Stomach (tissue), 9 donors: ENCODE data around the gene UFC1. TPM values are rescaled to one million over a fixed set of nuclear protein-coding genes. Genes with fewer than 3 reads are reported as not detected.

Experiments used
- DNase-seq, 2 donors: peaks; one replicate each; pipeline versions ENCODE4 v3.0.0 to v3.0.0-alpha.2; 2013 to 2019
- H3K27ac ChIP-seq, 5 donors: fragments of 200-600 bp in 4 of 5; sonication (generic) in 4 of 5; one replicate each; pipeline ENCODE4 v1.5.1; 2013 to 2019; ENCODE audit warnings: mild to moderate bottlenecking in 1 of 5, moderate library complexity in 1 of 5
- H3K27me3 ChIP-seq, 3 donors: fragments of 200-600 bp; sonication (generic); one replicate each; pipeline ENCODE4 v1.5.1; 2017 to 2019; ENCODE audit warnings: mixed run types in 1 of 3
- H3K36me3 ChIP-seq, 4 donors: fragments of 200-600 bp; sonication (generic); 1 replicate in 3 of 4; 2 replicates in 1 of 4; pipeline ENCODE4 v1.5.1; 2016 to 2019
- H3K4me1 ChIP-seq, 4 donors: fragments of 200-600 bp; sonication (generic); one replicate each; pipeline ENCODE4 v1.5.1; 2016 to 2019
- H3K4me3 ChIP-seq, 4 donors: fragments of 200-600 bp; sonication (generic) in 3 of 4; one replicate each; pipeline ENCODE4 v1.5.1; 2016 to 2019; ENCODE audit warnings: mild to moderate bottlenecking in 1 of 4
- H3K9me3 ChIP-seq, 4 donors: fragments of 200-600 bp; sonication (generic); one replicate each; pipeline ENCODE4 v1.5.1; 2016 to 2019
- EP300 ChIP-seq: sonication (generic); formaldehyde crosslinking; IDR thresholded peaks from one replicate; pipeline ENCODE4 v1.6.1; 2017; ENCODE audit warnings: antibody characterized with exemption
- POLR2A ChIP-seq, 4 donors: fragments of 450-650 bp; IDR thresholded peaks; one replicate each; pipeline ENCODE4 v1.6.1; 2016; ENCODE audit warnings: antibody characterized with exemption in 4 of 4, control low read depth in 2 of 4, mild to moderate bottlenecking in 1 of 4, moderate library complexity in 1 of 4
- POLR2AphosphoS5 ChIP-seq, 3 donors: sonication (generic); formaldehyde crosslinking; IDR thresholded peaks; one replicate each; pipeline ENCODE4 v1.6.1; 2016; ENCODE audit warnings: antibody characterized with exemption in 3 of 3
- WGBS, 5 donors: extraction: QIAGEN DNeasy Blood & Tissue Kit in 3 of 5; methylation state at CpG; one replicate each; pipeline versions ENCODE4 v1.1.5 to v1.1.7; 2013 to 2018; 5-methylcytosine and 5-hydroxymethylcytosine counted together
- intact Hi-C: fragments of 100-400 bp; cut with DNase I; formaldehyde crosslinking; loops from one replicate; pipeline ENCODE4 v1.15.1; 2023; ENCODE audit warnings: low total_unique reads
- polyA plus RNA-seq, 3 donors: library from polyadenylated mRNA; stranded (reverse); fragments of 200-250 nt; gene quantifications; one replicate each; pipeline ENCODE4 v1.2.3, GENCODE V29; 2013
- total RNA-seq, 5 donors: library from RNA; depleted of rRNA; stranded (reverse); fragments of >200 nt; gene quantifications; one replicate each; pipeline versions ENCODE4 v1.1.0 to v1.2.3, GENCODE V29; 2014 to 2016
- TF ChIP-seq, protein P1 (sequence below), 7 experiments: fragments of 450-650 bp in 4 of 7; fragments of 200-600 bp in 3 of 7; sonication (generic) in 3 of 7; IDR thresholded peaks; one replicate each; pipeline ENCODE4 v1.5.1; 2016 to 2019; ENCODE audit warnings: antibody characterized with exemption in 7 of 7, control low read depth in 2 of 7, mild to moderate bottlenecking in 1 of 7
- donor health status: healthy with polysubstance abuse.
- donor health status: Bipolar disorder and iron deficiency.
- donor health status: healthy.

UFC1 gene
- total and polyA plus RNA-seq, 8 donors, result 21.9 to 206 (median 95.1) TPM; not detected in 1

DNA sequence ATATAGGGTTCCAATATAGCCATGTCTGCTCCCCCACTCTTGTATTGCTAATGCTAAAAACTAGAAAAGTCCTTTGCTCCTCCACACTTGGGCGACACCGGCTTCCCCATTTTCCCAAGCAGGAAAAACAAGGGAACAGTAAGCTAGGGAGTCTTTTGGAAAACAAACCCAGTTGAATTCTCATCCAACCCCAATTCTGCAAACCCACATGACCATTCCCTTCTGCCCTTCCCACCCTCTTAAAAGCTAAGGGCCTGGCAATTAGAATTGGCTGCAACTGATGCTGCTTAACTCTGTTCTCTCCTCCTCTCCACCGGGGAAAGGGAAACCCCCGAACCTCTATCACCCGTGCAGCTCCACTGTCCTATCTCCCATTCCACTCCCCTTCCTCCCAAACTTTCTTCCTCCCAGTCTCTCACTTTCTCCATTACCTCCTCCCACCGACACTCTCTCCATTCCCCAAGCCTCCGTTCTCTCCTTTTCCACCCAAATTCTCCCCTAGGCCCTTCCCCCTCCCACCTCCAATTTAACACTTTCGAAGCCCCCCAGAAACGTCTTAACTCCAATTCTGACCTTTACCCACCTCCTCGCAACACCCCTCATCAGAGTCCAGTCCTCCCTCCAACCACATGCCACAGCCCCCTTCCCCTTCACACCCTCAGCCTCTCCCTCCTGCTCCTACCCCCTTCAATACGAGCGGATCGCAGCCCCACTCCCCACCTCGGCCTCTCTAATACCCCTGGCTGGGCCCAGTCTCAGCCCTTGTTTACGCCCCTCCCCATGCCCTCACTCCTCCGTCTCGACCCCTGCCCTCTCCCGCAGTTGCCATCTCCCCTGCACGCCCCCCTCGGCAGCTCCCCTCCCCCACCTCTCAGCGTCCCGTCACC is 22.0 kb upstream of the UFC1 start:
- H3K4me1 ChIP-seq, result peaks cover 28 to 71% (median 59%) of the 10 kb centered on the region in 4 donors
- H3K27ac ChIP-seq, result peak overlapping the region; percentile 90 to 97 (median 96)
- intact Hi-C loops, result no loop called here
- H3K4me3 ChIP-seq, result peak overlapping the region; percentile 66 to 79 (median 74)
- peak in 1 of 2 donors; percentile 54 for DNase-seq
- no peaks in the 10 kb centered on the region for H3K9me3 ChIP-seq
- 4 to 6% (median 5%) methylated on average over 22 of the region's 22 CpGs for WGBS, 5 donors
- H3K36me3 ChIP-seq, result peaks cover 21 to 37% (median 32%) of the 10 kb centered on the region in 4 donors
- TF ChIP-seq POLR2AphosphoS5 (IDR thresholded peaks at IDR 0.05) (no peak), EP300 (no peak), POLR2A (IDR thresholded peaks at IDR 0.05) (no peak)
- TF ChIP-seq, protein P1, sequence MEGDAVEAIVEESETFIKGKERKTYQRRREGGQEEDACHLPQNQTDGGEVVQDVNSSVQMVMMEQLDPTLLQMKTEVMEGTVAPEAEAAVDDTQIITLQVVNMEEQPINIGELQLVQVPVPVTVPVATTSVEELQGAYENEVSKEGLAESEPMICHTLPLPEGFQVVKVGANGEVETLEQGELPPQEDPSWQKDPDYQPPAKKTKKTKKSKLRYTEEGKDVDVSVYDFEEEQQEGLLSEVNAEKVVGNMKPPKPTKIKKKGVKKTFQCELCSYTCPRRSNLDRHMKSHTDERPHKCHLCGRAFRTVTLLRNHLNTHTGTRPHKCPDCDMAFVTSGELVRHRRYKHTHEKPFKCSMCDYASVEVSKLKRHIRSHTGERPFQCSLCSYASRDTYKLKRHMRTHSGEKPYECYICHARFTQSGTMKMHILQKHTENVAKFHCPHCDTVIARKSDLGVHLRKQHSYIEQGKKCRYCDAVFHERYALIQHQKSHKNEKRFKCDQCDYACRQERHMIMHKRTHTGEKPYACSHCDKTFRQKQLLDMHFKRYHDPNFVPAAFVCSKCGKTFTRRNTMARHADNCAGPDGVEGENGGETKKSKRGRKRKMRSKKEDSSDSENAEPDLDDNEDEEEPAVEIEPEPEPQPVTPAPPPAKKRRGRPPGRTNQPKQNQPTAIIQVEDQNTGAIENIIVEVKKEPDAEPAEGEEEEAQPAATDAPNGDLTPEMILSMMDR (IDR thresholded peaks at IDR 0.05), result no peak
- no peaks in the 10 kb centered on the region for H3K27me3 ChIP-seq

DNA sequence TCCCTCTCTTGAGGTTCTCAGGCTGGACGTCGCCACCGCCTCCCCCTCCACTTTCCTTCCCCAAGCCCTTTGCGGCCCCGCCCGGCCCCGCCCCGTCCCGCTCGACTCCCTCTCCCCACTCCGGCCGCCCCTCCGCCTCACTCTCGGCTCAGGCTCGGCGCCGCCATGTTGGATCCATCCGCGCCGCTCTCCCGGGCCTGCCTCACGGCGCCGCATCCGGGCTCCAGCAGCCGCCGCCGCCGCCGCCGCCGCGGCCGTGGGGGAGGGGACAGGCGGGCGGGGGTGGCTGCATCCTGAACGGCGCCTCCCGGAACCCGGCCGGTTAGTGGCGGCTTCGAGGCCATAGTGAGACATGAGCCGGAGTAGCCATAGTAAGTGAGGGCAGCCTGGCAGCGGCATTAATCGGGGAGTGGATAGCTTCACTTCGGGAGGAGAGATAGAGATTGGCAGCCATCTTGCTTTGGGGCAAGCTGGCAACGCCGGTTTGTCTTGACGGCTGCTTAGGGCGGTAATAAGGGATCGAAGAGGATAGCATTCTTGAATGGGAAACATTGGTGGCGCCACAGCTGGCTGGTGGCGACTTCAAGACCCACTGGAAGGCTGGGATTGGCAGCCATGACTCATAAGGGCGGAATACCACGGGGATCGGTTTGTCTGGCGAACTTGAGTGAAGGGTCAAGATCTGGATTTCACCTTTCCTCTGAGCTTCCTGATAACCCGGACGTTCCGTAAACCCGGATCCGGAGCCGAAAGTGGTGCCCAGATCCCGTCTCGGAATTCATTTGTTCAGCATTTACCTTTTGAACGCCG is 21.2 kb upstream of the UFC1 start, which contains the start of gene DEDD:
TSS of gene DEDD (minus strand) at position 258 of the 810 bp plus-strand sequence. CDS start 8,205 bp downstream, outside the sequence.
- peak; percentile 93 to 98 for DNase-seq
- intact Hi-C loops, result no loop called here
- H3K27me3 ChIP-seq, result no peaks in the 10 kb centered on the region
- peaks cover 28 to 64% (median 53%) of the 10 kb centered on the region in 4 donors for H3K4me1 ChIP-seq
- no peaks in the 10 kb centered on the region for H3K9me3 ChIP-seq
- WGBS, 5 donors, result 0 to 1% (median 0%) methylated on average over 54 to 68 of the region's 68 CpGs
- H3K4me3 ChIP-seq, result peak within 1 kb of the TSS; percentile 66 to 79 (median 74)
- TF ChIP-seq, protein P1 (IDR thresholded peaks at IDR 0.05), result no peak
- no peak for TF ChIP-seq POLR2A (IDR thresholded peaks at IDR 0.05)
- TF ChIP-seq POLR2AphosphoS5 (IDR thresholded peaks at IDR 0.05), result peak; percentile 39 to 80 (median 59)
- TF ChIP-seq EP300, result peak; percentile 69
- peak within 1 kb of the TSS; percentile 90 to 97 (median 96) for H3K27ac ChIP-seq
- H3K36me3 ChIP-seq, result peaks cover 14 to 28% (median 23%) of the 10 kb centered on the region in 4 donors

DNA sequence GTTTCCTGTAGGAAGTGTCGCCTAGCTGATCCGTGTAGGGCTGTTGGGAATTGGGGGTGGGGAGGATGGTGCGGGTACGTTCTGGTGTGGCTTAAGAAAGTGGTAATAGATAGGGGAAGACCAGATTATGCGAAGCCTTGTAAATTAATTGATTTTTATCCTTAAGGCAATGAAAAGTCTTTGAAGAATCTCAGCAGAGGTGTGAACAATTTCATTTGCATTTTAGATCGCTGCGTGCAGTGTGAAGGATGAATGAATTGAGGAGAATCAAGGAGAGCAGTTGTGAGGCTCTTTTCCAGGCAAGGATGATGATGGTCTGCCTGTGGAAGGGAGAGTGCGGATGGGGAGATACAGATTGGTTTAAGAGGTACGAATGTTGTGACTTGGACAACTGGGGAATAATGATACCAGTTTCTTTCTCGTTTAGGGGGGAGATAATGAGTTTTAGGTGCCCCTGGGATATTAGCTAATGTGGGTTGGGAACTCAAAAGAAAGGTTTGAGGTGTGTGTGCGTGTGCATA is 20.5 kb upstream of the UFC1 start:
- WGBS, 5 donors, result 4% methylated on average over 11 of the region's 11 CpGs
- intact Hi-C loops, result no loop called here

More for the DNA sequence above, 20.5 kb upstream of the UFC1 start:
- TF ChIP-seq POLR2A (IDR thresholded peaks at IDR 0.05), result no peak
- TF ChIP-seq, protein P1 (IDR thresholded peaks at IDR 0.05), result no peak
- TF ChIP-seq EP300, result no peak
- TF ChIP-seq POLR2AphosphoS5 (IDR thresholded peaks at IDR 0.05), result no peak
- Histone ChIP-seq H3K27ac (peak overlapping the region; percentile 90 to 97 (median 96)), H3K27me3 (no peaks in the 10 kb centered on the region), H3K4me3 (peak overlapping the region; percentile 66 to 79 (median 74)), H3K4me1 (peaks cover 28 to 64% (median 47%) of the 10 kb centered on the region in 4 donors), H3K36me3 (peaks cover 12 to 22% (median 17%) of the 10 kb centered on the region in 4 donors), H3K9me3 (no peaks in the 10 kb centered on the region)
- DNase-seq, result peak in 1 of 2 donors; percentile 26
